B cell (primary cell): ENCODE results near the gene NRDE2. TPM values are rescaled to one million over a fixed set of nuclear protein-coding genes. Genes with fewer than 3 reads are reported as not detected.

Experiments used
- ATAC-seq: fragments of 200-7000 bp; cut with Tn5 transposase; one replicate; pipeline ENCODE4 v1.10.0; 2021; ENCODE audit warnings: low read depth, mild to moderate bottlenecking, moderate number of reproducible peaks, moderate library complexity
- CTCF ChIA-PET: fragments of 350-600 bp; sonication (Branson Sonifier 250); formaldehyde crosslinking; loops from one replicate; lab custom pipeline; 2021; ENCODE audit warnings: antibody characterized with exemption, inconsistent platforms; lab: Charles Lee
- POLR2A ChIA-PET: fragments of 350-600 bp; sonication (Branson Sonifier 250); formaldehyde crosslinking; loops from one replicate; lab custom pipeline; 2021; ENCODE audit warnings: antibody characterized with exemption; lab: Charles Lee
- DNase-seq: peaks from one replicate; pipeline ENCODE4 v3.0.0; 2013
- H2AFZ ChIP-seq: 2 replicates; pipeline ENCODE4 v1.6.1; 2012; ENCODE audit warnings: mild to moderate bottlenecking, low read depth, low read length; ENCODE audit not compliant: insufficient read depth, poor library complexity, severe bottlenecking
- H3K27ac ChIP-seq, 2 donors: 1 replicate in 1 of 2; 2 replicates in 1 of 2; pipeline ENCODE4 v1.5.1; 2012 to 2013; ENCODE audit warnings: low read length in 2 of 2, mild to moderate bottlenecking in 2 of 2, moderate library complexity in 1 of 2
- H3K27me3 ChIP-seq, 4 experiments: fragments of 200-600 bp in 1 of 4; sonication (generic) in 1 of 4; replicated peaks in 1 of 4; 1 replicate in 2 of 4; 2 replicates in 2 of 4; pipeline versions ENCODE4 v1.6.1 to v1.7.0; 2013 to 2016; ENCODE audit warnings: low read length in 3 of 4, mild to moderate bottlenecking in 2 of 4, mixed read lengths in 1 of 4, moderate library complexity in 1 of 4; ENCODE audit not compliant: insufficient read depth in 4 of 4, control insufficient read depth in 3 of 4; ENCODE audit errors: control extremely low read depth in 1 of 4
- H3K36me3 ChIP-seq, 2 experiments: replicated peaks in 1 of 2; 1 replicate in 1 of 2; 2 replicates in 1 of 2; pipeline versions ENCODE4 v1.6.1 to v1.7.1; 2013; ENCODE audit warnings: low read length in 1 of 2; ENCODE audit not compliant: insufficient read depth in 2 of 2, control insufficient read depth in 1 of 2; ENCODE audit errors: control extremely low read depth in 1 of 2, extremely low read depth in 1 of 2
- H3K4me1 ChIP-seq, 2 donors: fragments of 200-600 bp in 1 of 2; sonication (generic) in 1 of 2; 1 replicate in 1 of 2; 2 replicates in 1 of 2; pipeline versions ENCODE4 v1.5.1 to v1.6.1; 2013 to 2017; ENCODE audit warnings: low read length in 2 of 2; ENCODE audit not compliant: control insufficient read depth in 2 of 2, insufficient read depth in 2 of 2
- H3K4me2 ChIP-seq: replicated peaks from 2 replicates; pipeline ENCODE3; 2012; ENCODE audit warnings: mild to moderate bottlenecking, low read depth, low read length; ENCODE audit not compliant: poor library complexity, severe bottlenecking
- H3K4me3 ChIP-seq, 5 experiments: fragments of 200-600 bp in 1 of 5; sonication (generic) in 1 of 5; 1 replicate in 3 of 5; 2 replicates in 2 of 5; pipeline versions ENCODE4 v1.5.1 to v1.7.0; 2011 to 2016; ENCODE audit warnings: low read length in 4 of 5, mild to moderate bottlenecking in 4 of 5, low read depth in 2 of 5, control low read depth in 1 of 5, moderate library complexity in 1 of 5; ENCODE audit not compliant: insufficient read depth in 1 of 5; ENCODE audit errors: control extremely low read depth in 1 of 5, extremely low read depth in 1 of 5
- H3K79me2 ChIP-seq: fragments of 200-600 bp; sonication (generic); one replicate; pipeline ENCODE4 v1.6.0; 2016; ENCODE audit warnings: low read length; ENCODE audit not compliant: control insufficient read depth, insufficient read depth
- H3K9ac ChIP-seq: fragments of 200-600 bp; sonication (generic); 2 replicates; pipeline ENCODE4 v1.6.1; 2017; ENCODE audit warnings: mild to moderate bottlenecking, low read length, moderate library complexity
- H3K9me3 ChIP-seq, 3 donors: one replicate each; pipeline versions ENCODE4 v1.6.1 to v1.7.1; 2013; ENCODE audit warnings: low read length in 2 of 3; ENCODE audit not compliant: control insufficient read depth in 2 of 3, insufficient read depth in 1 of 3; ENCODE audit errors: control extremely low read depth in 1 of 3
- H4K20me1 ChIP-seq: 2 replicates; pipeline ENCODE4 v1.6.0; 2012; ENCODE audit warnings: mild to moderate bottlenecking, low read length; ENCODE audit not compliant: insufficient read depth, control insufficient read depth, poor library complexity, severe bottlenecking
- H3K27ac Mint-ChIP-seq: one replicate; pipeline ENCODE4 v1.8.0; 2021; ENCODE audit warnings: mixed read lengths
- H3K27me3 Mint-ChIP-seq: one replicate; pipeline ENCODE4 v1.8.0; 2021; ENCODE audit warnings: mixed read lengths
- H3K4me1 Mint-ChIP-seq: one replicate; pipeline ENCODE4 v1.8.0; 2021; ENCODE audit warnings: mixed read lengths
- H3K4me3 Mint-ChIP-seq: one replicate; pipeline ENCODE4 v1.8.0; 2021; ENCODE audit warnings: mixed read lengths
- H3K9me3 Mint-ChIP-seq: one replicate; pipeline ENCODE4 v1.8.0; 2022; ENCODE audit warnings: mixed read lengths; ENCODE audit not compliant: insufficient read depth
- EZH2 ChIP-seq: IDR thresholded peaks from 2 replicates; pipeline ENCODE4 v1.6.1; 2012; ENCODE audit warnings: borderline replicate concordance, low read depth, mild to moderate bottlenecking, moderate library complexity, low read length; ENCODE audit not compliant: insufficient read depth, poor library complexity, severe bottlenecking
- WGBS: methylation state at CpG from one replicate; pipeline ENCODE4 v1.1.5; 2013; ENCODE audit warnings: missing lambda C conversion rate; ENCODE audit not compliant: insufficient coverage; 5-methylcytosine and 5-hydroxymethylcytosine counted together
- intact Hi-C: fragments of 100-400 bp; cut with micrococcal nuclease; formaldehyde crosslinking; loops from one replicate; pipeline ENCODE4 v1.10.0; 2022
- polyA plus RNA-seq: library from polyadenylated mRNA; depleted of rRNA; stranded (reverse); fragments of >200 nt; gene quantifications from 2 replicates; pipeline ENCODE4 v1.2.3, GENCODE V29; 2012
- total RNA-seq, 2 donors: library from RNA; stranded (reverse); fragments of 120-200 nt in 1 of 2; gene quantifications; 1 replicate in 1 of 2; 2 replicates in 1 of 2; pipeline versions ENCODE4 v1.2.3 to v1.2.4, GENCODE V29; 2013 to 2022
- TF ChIP-seq, protein P1 (sequence below): fragments of 200-600 bp; IDR thresholded peaks from one replicate; pipeline ENCODE4 v1.8.0; 2022; ENCODE audit warnings: antibody characterized with exemption, mild to moderate bottlenecking

Gene NRDE2
- total and polyA plus RNA-seq, 2 donors (not counting 1 experiment from before 2014, with no cell fraction given), result 5.3 to 35.8 TPM

DNA sequence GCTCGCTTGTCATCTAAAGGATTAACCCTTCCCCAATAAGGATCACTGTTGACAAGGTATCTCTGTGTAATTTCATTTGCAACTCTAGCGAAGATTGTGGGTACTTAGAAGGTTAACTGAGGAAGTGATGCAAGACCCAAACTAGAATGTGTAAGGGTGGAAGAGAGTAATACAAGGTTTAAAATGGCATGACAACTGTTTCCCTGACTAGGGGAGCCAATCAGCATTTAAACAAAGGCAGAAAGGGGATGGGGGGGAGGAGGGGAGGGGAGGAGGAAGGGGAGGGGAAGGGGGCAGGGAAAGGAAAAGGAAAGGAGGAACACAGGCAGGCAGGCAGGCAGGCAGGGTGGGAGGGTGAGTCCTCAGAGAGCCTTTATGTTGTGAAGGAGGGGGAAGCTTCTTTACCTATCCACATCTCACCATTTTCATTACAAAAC lies 31.1 kb downstream of the NRDE2 start:
- Mint-ChIP-seq H3K9me3 (no peaks in the 10 kb centered on the region), H3K27me3 (no peaks in the 10 kb centered on the region), H3K4me1 (peaks cover 5% of the 10 kb centered on the region), H3K27ac (no peak overlapping the region), H3K4me3 (no peak overlapping the region)
- Histone ChIP-seq H3K36me3 (peaks cover 0 to 54% of the 10 kb centered on the region in 2 experiments), H3K4me2 (no peak overlapping the region), H3K27ac (no peak overlapping the region), H4K20me1 (no peaks in the 10 kb centered on the region), H3K79me2 (no peaks in the 10 kb centered on the region), H3K4me1 (no peaks in the 10 kb centered on the region), H3K27me3 (no peaks in the 10 kb centered on the region), H3K9me3 (no peaks in the 10 kb centered on the region), H3K9ac (no peak overlapping the region), H3K4me3 (no peak overlapping the region), H2AFZ (no peak overlapping the region)
- ATAC-seq (no peak), DNase-seq (no peak)
- CTCF ChIA-PET, result interaction anchor here (1.2 to 4.1 kb wide), 5 partner anchors 12 to 458 kb away, joined by 4 to 38 read pairs (median 5); no protein-coding TSS in a partner anchor
- TF ChIP-seq EZH2, result no peak
- TF ChIP-seq, protein P1, sequence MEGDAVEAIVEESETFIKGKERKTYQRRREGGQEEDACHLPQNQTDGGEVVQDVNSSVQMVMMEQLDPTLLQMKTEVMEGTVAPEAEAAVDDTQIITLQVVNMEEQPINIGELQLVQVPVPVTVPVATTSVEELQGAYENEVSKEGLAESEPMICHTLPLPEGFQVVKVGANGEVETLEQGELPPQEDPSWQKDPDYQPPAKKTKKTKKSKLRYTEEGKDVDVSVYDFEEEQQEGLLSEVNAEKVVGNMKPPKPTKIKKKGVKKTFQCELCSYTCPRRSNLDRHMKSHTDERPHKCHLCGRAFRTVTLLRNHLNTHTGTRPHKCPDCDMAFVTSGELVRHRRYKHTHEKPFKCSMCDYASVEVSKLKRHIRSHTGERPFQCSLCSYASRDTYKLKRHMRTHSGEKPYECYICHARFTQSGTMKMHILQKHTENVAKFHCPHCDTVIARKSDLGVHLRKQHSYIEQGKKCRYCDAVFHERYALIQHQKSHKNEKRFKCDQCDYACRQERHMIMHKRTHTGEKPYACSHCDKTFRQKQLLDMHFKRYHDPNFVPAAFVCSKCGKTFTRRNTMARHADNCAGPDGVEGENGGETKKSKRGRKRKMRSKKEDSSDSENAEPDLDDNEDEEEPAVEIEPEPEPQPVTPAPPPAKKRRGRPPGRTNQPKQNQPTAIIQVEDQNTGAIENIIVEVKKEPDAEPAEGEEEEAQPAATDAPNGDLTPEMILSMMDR, result no peak
- POLR2A ChIA-PET, result interaction anchor here (0.6 kb wide), 1 partner anchor 38 kb away, joined by 8 read pairs; no protein-coding TSS in a partner anchor
- intact Hi-C loops, result loop anchor here (1.0 kb wide), 1 partner anchor 397 kb away; no protein-coding TSS in a partner anchor
- WGBS, result no CpG with 5 or more reads among the region's 2 CpGs

GRCh38 chr14:90299408-90299807 lies 32.3 kb downstream of the NRDE2 start:
- Histone ChIP-seq H3K9ac (no peak overlapping the region), H3K27ac (no peak overlapping the region), H4K20me1 (no peaks in the 10 kb centered on the region), H3K4me1 (no peaks in the 10 kb centered on the region), H3K4me2 (no peak overlapping the region), H3K9me3 (no peaks in the 10 kb centered on the region), H3K36me3 (peaks cover 0 to 50% of the 10 kb centered on the region in 2 experiments), H3K27me3 (no peaks in the 10 kb centered on the region), H2AFZ (no peak overlapping the region), H3K4me3 (no peak overlapping the region), H3K79me2 (no peaks in the 10 kb centered on the region)
- TF ChIP-seq, protein P1, result no peak
- no peak for TF ChIP-seq EZH2
- H3K27ac Mint-ChIP-seq, result no peak overlapping the region
- DNase-seq, result no peak
- H3K4me3 Mint-ChIP-seq, result no peak overlapping the region
- POLR2A ChIA-PET, result no interaction called here
- CTCF ChIA-PET, result no interaction called here
- H3K9me3 Mint-ChIP-seq, result no peaks in the 10 kb centered on the region
- ATAC-seq, result no peak
- peaks cover 5% of the 10 kb centered on the region for H3K4me1 Mint-ChIP-seq
- H3K27me3 Mint-ChIP-seq, result no peaks in the 10 kb centered on the region
- intact Hi-C loops, result no loop called here
- WGBS, result 72% methylated on average over 5 of the region's 7 CpGs
